ENCODE results near the gene PNPLA6. TPM values are rescaled to one million over a fixed set of nuclear protein-coding genes. Genes with fewer than 3 reads are reported as not detected.

PNPLA6 gene
- polyA plus RNA-seq, 3 donors: 11.2 to 178 (median 14.4) TPM

- H3K27me3 Mint-ChIP-seq (ENCODE audit: low read depth in 3 of 3): peaks cover 13 to 14% (median 14%) of the 10 kb centered on the region in 3 donors
- peaks cover 24% of the 10 kb centered on the region for H3K4me1 Mint-ChIP-seq
- Histone ChIP-seq H3K27me3 (ENCODE audit: control insufficient read depth in 2 of 2, insufficient read depth in 2 of 2, low read length in 2 of 2) (peaks cover 1 to 7% of the 10 kb centered on the region in 2 donors), H3K79me2 (ENCODE audit: insufficient read depth, low read length) (peaks cover 14% of the 10 kb centered on the region), H3K9me3 (replicated peaks in 1 of 2; ENCODE audit: control insufficient read depth in 1 of 2, insufficient read depth in 1 of 2, low read length in 2 of 2) (no peaks in the 10 kb centered on the region), H4K20me1 (ENCODE audit: insufficient read depth, low read length) (peaks cover 16% of the 10 kb centered on the region), H3K4me1 (ENCODE audit: control insufficient read depth in 1 of 2, insufficient read depth in 2 of 2, low read length in 2 of 2) (peaks cover 22 to 26% of the 10 kb centered on the region in 2 donors), H3K4me2 (replicated peaks; ENCODE audit: extremely low read depth, low read length, poor library complexity, severe bottlenecking) (peak overlapping the region; percentile 99), H3K27ac (ENCODE audit: low read depth in 1 of 2, low read length in 2 of 2) (peak overlapping the region; percentile 20 to 54), H3K9ac (ENCODE audit: insufficient read depth, low read length, poor library complexity, severe bottlenecking) (peak overlapping the region; percentile 89), H3K4me3 (replicated peaks in 1 of 3; ENCODE audit: low read depth in 2 of 3, low read length in 3 of 3) (peak overlapping the region; percentile 18 to 89 (median 69)), H3K36me3 (replicated peaks in 1 of 2; ENCODE audit: control insufficient read depth in 1 of 2, insufficient read depth in 2 of 2, low read length in 2 of 2) (peaks cover 21 to 25% of the 10 kb centered on the region in 2 donors), H2AFZ (ENCODE audit: insufficient read depth, low read depth, low read length, poor library complexity, severe bottlenecking) (peak overlapping the region; percentile 77)
- no peak for DNase-seq
- H3K36me3 Mint-ChIP-seq: peaks cover 26 to 31% of the 10 kb centered on the region in 2 donors
- H3K9me3 Mint-ChIP-seq: peaks cover 0 to 6% (median 4%) of the 10 kb centered on the region in 7 donors
- no peak for TF ChIP-seq CTCF (IDR thresholded peaks at IDR 0.05)
- peak overlapping the region; percentile 78 to 89 for H3K4me3 Mint-ChIP-seq
- intact Hi-C loops (cut with micrococcal nuclease): loop anchor here in 1 of 2 donors (1.0 to 2.0 kb wide), 2 partner anchors 13 to 49 kb away; no protein-coding TSS in a partner anchor
- peak overlapping the region; percentile 67 to 92 (median 86) for H3K27ac Mint-ChIP-seq
- WGBS (ENCODE audit: insufficient coverage): 33% methylated on average over 4 of the region's 10 CpGs
Measured at GRCh38 chr19:7521551-7522071, 13.9 kb upstream of the PNPLA6 start.

DNA sequence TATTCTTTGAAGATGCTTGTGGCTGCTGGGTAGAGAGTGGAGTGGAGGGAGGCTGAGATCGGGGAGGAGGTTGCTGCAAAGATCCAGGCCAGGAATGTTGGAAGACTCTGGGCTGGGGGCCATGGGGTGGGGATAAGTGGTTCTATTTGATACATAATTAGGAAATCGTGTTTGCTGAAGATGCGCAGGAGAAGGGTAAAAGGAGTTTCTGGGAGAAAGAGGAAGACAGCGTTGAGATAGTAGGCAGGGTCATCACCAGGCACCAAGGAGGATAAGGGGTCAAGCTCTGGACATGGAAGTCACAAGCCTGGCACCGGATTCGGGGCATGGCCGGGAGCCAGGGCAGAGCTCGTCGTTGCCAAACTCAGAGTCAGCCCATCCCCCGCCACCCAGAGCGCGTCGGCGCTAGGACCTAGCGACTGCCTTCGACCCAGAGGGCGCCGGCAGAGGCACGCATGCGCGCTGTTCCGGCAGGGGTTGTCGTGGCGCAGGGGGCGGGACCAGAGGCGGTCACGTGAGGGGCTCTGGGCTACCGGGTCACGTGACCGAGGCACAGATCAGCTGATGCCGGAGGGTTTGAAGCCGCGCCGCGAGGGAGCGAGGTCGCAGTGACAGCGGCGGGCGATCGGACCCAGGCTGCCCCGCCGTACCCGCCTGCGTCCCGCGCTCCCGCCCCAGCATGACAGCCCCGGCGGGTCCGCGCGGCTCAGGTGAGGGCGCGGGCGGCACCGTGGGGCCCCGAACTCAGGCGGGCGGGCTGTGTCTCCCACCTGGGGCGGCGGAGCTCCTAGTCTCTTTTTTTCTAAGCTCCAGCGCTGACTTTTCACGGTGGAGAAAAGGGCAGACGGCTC lies 13.2 kb upstream of the PNPLA6 start, which contains the start of gene MCOLN1:
Gene MCOLN1, plus strand, starts transcription at position 553 of the 851 bp plus-strand sequence. Its CDS starts 127 bp downstream, at position 680.
- no peaks in the 10 kb centered on the region for H3K27me3 ChIP-seq (ENCODE audit: control insufficient read depth in 2 of 2, insufficient read depth in 2 of 2, low read length in 2 of 2)
- peak within 1 kb of the TSS; percentile 99 for H3K4me2 ChIP-seq (replicated peaks; ENCODE audit: extremely low read depth, low read length, poor library complexity, severe bottlenecking)
- peak within 1 kb of the TSS; percentile 67 to 92 (median 90) for H3K27ac Mint-ChIP-seq
- peaks cover 0 to 5% (median 3%) of the 10 kb centered on the region in 7 donors for H3K9me3 Mint-ChIP-seq
- H3K9me3 ChIP-seq (replicated peaks in 1 of 2; ENCODE audit: control insufficient read depth in 1 of 2, insufficient read depth in 1 of 2, low read length in 2 of 2): no peaks in the 10 kb centered on the region
- peak within 1 kb of the TSS; percentile 85 to 89 for H3K4me3 Mint-ChIP-seq
- intact Hi-C loops (cut with micrococcal nuclease): loop anchor here in 1 of 2 donors (1.0 to 2.0 kb wide), 2 partner anchors 12 to 49 kb away; no protein-coding TSS in a partner anchor
- peak; percentile 98 to 99 (median 98) for DNase-seq
- no peak for TF ChIP-seq CTCF (IDR thresholded peaks at IDR 0.05)
- peaks cover 26% of the 10 kb centered on the region for H3K4me1 Mint-ChIP-seq
- H3K36me3 ChIP-seq (replicated peaks in 1 of 2; ENCODE audit: control insufficient read depth in 1 of 2, insufficient read depth in 2 of 2, low read length in 2 of 2): peaks cover 23 to 31% of the 10 kb centered on the region in 2 donors
- H3K79me2 ChIP-seq (ENCODE audit: insufficient read depth, low read length): peaks cover 14% of the 10 kb centered on the region
- H3K27me3 Mint-ChIP-seq (ENCODE audit: low read depth in 3 of 3): peaks cover 6 to 9% (median 7%) of the 10 kb centered on the region in 3 donors
- peaks cover 29 to 38% of the 10 kb centered on the region in 2 donors for H3K36me3 Mint-ChIP-seq
- WGBS (ENCODE audit: insufficient coverage): under 1% methylated on average over 58 of the region's 65 CpGs
- peak within 1 kb of the TSS; percentile 56 to 89 (median 69) for H3K4me3 ChIP-seq (replicated peaks in 1 of 3; ENCODE audit: low read depth in 2 of 3, low read length in 3 of 3)
- peaks cover 23 to 30% of the 10 kb centered on the region in 2 donors for H3K4me1 ChIP-seq (ENCODE audit: control insufficient read depth in 1 of 2, insufficient read depth in 2 of 2, low read length in 2 of 2)
- peaks cover 16% of the 10 kb centered on the region for H4K20me1 ChIP-seq (ENCODE audit: insufficient read depth, low read length)
- H3K9ac ChIP-seq (ENCODE audit: insufficient read depth, low read length, poor library complexity, severe bottlenecking): peak within 1 kb of the TSS; percentile 89
- H3K27ac ChIP-seq (ENCODE audit: low read depth in 1 of 2, low read length in 2 of 2): peak within 1 kb of the TSS; percentile 25 to 77
- H2AFZ ChIP-seq (ENCODE audit: insufficient read depth, low read depth, low read length, poor library complexity, severe bottlenecking): peak within 1 kb of the TSS; percentile 77

Data from CD14-positive monocyte (primary cell).